Measurements from ENCODE around the gene SERINC2.
A peak's percentile ranks its signal among the peaks of the same experiment; 100 is the strongest.
"Not testable (repeated sequence)": the region's sequence is repeated elsewhere in the genome, so short reads cannot be mapped to it uniquely, and the experiment has no call there.

SERINC2 gene

GRCh38 chr1:31473508-31473907 is 60.5 kb downstream of the SERINC2 start:
- DNase-seq = not testable (repeated sequence)

GRCh38 chr1:31474567-31474966 is 61.6 kb downstream of the SERINC2 start:
- DNase-seq = not testable (repeated sequence)

DNA sequence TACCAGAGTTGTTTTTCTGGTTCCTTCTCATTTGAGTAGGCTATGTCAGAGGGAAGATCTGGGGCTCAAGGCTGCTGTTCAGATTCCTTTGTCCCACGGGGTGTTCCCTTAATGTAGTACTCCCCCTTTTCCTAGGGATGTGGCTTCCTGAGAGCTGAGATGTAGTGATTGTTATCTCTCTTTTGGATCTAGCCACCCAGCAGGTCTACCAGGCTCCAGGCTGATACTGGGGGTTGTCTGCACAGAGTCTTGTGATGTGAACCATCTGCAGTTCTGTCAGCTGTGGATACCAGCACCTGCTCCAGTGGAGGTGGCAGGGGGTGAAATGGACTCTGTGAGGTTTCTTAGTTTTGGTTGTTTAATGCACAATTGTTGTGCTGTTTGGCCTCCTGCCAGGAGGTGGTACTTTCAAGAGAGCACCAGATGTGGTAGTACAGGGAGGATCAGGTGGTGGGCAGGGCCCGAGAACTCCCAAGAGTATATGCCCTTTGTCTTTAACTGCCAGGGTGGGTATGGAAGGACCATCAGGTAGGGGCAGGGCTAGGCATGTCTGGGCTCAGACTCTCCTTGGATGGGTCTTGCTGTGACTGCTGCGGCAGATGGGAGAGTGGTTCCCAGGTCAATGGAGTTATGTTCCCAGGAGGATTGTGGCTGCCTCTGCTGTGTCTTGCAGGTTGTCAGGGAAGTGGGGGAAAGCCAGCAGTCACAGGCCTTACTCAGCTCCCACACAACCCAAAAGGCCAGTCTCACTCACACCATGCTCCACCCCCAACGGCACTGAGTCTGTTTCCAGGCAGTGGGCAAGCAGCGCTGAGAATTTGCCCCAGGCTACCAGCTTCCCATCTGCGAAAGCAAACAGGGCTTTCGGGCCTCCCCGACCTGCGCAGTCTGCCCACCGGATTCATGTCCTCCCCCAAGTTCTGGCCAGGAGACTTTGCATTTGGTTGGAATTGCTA is 64.2 kb downstream of the SERINC2 start:
- DNase-seq = peak; percentile 85 to 92

- no peak for DNase-seq
Observed at GRCh38 chr1:31478167-31478566, 65.2 kb downstream of the SERINC2 start.

DNA sequence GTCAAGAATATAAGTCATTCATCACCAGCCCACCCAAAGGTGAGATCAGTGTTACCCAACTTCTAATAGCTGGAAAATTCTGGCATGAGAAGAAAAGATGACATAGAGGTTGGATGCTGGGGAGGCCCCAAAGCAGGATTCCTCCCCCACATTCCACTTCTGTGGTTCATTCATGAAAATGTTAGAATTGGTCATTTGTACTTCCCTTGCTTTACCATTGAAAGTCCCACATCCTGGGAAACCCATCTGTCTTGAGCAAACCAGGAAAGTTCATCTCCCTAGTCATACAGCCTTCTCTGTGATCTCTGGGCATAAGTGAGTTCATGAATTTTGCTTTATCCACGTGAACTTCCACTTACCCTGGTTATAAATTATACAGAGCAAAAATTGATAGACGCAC is 66.8 kb downstream of the SERINC2 start:
- no peak for DNase-seq

DNA sequence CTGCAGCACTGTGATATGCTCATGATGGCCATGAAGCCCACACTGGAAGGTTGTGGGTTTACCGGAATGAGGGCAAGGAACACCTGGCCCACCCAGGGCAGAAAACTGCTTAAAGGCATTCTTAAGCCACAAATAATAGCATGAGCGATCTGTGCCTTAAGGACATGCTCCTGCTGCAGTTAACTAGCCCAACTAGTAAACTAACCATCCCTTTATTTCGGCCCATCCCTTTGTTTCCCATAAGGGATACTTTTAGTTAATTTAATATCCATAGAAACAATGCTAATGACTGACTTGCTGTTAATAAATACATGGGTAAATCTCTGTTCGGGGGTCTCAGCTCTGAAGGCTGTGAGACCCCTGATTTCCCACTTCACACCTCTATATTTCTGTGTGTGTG is 67.4 kb downstream of the SERINC2 start:
- not testable (repeated sequence) for DNase-seq

DNA sequence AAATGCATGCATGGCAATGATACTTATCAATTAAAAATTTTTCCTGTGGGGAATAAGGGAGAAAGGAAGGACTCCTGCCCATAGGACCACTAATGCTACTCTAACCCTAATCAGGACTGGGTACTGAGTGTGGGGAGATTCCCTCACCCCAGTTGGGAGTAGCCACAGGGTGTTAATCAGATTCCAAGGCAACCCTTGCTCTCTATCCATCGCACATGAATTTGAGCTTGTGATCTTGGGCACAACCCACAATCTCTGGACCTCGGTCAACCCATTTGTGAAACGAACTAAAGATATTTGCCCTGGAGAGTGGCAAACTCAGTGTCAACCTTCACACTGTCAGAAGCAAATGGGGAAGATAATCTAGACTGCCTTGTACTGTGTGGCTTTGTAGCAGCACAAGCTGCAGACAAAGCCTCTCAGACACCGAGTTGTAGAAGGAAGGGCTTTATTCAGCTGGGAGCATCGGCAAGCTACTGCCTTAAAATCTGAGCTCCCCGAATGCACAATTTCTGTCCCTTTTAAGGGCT is 69.5 kb downstream of the SERINC2 start:
- DNase-seq = no peak

DNA sequence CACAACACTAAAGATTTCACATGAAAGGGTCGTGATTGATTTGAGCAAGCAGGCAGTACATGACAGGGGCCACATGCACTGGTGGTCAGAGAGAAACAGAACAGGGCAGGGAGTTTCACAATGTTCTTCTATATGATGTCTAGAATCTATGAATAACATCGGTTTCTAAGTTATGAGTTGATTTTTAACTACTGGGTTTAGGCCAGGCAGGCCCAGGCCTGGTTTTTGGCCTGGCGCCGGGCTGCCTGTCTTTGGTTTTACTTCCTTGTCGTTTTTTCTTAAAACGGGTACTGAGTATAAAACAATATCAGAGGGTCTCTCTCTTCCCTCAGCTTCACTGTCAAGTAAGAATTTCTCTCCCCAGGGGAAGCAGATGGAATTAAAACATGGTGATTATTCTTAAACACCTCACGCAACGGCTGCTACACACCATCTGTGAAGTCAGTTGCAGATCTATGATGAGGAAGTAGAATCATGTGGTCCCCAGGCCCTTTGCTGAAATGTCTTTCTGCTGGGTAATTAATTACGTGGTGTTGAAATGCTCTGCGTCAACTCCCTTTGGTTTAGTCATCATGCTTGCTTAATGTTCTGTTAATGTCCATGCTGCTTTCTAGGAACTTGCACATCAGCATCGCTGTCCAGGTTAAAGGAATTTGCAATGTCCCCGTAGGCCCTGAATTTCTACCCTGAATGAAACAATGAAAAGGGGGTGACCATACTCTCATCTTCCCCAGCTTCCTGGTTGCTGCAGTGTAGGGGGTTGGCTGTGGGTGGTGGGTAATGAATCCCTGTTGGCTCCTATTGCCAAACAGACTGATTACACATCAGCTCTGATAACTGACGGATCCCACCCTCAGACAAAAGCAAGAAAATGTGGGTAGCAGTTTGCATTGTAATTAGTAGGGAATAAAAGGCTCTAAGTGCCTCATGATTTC is 70.3 kb downstream of the SERINC2 start:
- peak in 1 of 2 experiments; percentile 23 for DNase-seq

Measured in NCI-H187 (cell line).